Measurements from ENCODE around the gene MYH4. TPM values are rescaled to one million over a fixed set of nuclear protein-coding genes. Genes with fewer than 3 reads are reported as not detected.

The MYH4 gene
- total RNA-seq: not detected in 2 replicates
- long read RNA-seq: 0 reads

GRCh38 chr17:10469459-10469858, at the start of gene MYH4:
Gene MYH4, minus strand, starts transcription at chr17:10469559. Its CDS starts 2,814 bp downstream, at chr17:10466745.
- H3K36me3 Mint-ChIP-seq (ENCODE audit: low read depth): no peaks in the 10 kb centered on the region
- no peak within 1 kb of the TSS for H3K4me3 Mint-ChIP-seq
- no peak within 1 kb of the TSS for H3K27ac Mint-ChIP-seq (ENCODE audit: unreplicated experiment)
- no peaks in the 10 kb centered on the region for H3K4me1 Mint-ChIP-seq
- no peaks in the 10 kb centered on the region for H3K9me3 Mint-ChIP-seq
- no peak for DNase-seq (ENCODE audit: low read depth, low spot score)
- TF ChIP-seq, protein P1, sequence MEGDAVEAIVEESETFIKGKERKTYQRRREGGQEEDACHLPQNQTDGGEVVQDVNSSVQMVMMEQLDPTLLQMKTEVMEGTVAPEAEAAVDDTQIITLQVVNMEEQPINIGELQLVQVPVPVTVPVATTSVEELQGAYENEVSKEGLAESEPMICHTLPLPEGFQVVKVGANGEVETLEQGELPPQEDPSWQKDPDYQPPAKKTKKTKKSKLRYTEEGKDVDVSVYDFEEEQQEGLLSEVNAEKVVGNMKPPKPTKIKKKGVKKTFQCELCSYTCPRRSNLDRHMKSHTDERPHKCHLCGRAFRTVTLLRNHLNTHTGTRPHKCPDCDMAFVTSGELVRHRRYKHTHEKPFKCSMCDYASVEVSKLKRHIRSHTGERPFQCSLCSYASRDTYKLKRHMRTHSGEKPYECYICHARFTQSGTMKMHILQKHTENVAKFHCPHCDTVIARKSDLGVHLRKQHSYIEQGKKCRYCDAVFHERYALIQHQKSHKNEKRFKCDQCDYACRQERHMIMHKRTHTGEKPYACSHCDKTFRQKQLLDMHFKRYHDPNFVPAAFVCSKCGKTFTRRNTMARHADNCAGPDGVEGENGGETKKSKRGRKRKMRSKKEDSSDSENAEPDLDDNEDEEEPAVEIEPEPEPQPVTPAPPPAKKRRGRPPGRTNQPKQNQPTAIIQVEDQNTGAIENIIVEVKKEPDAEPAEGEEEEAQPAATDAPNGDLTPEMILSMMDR (conservative IDR thresholded peaks at IDR 0.05): no peak
- peaks cover 12% of the 10 kb centered on the region for H3K27me3 Mint-ChIP-seq (ENCODE audit: low read depth)

DNA sequence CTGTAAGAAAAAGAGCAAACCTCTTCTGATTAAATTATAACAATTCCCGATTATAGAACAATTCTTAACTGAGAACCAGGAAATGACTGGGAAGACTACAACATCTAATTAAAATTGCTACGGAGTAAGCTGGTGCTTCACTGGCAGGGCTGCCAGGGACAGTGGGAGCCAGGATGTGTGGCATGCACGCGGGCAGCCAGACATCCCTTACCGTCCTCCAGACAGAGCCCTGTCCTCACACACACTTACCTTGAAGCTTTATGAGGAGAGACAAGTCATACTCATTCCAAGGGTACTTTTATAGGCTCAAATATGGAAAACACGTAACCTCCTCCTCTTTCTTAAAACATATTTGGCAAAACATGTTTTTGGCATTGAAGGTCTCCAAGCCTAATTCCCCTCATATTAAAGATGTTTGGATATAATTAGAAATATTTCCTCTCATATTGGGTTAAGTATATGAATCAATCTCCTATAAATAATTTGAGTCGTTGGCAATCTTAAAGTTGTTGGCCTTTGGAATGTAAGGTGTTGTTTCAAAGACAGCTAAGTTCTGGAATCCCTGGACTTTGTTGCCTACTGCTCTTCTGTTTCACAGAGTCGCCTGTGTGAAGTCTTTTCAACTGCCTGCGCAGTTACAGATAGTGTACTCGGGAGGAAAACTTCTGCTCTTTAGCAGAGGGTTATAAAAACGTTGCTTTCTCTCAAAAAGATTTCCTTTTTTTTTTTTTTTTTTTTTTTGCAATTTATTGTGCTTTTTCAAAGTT, 49.1 kb upstream of the MYH4 start, which contains the start of gene MYH1:
Gene MYH1, minus strand, starts transcription at position 272 of the 767 bp plus-strand sequence. CDS start 1,900 bp downstream, outside the sequence.
- no peak within 1 kb of the TSS for H3K4me3 Mint-ChIP-seq
- H3K27me3 Mint-ChIP-seq (ENCODE audit: low read depth): peaks cover 14% of the 10 kb centered on the region
- H3K9me3 Mint-ChIP-seq: no peaks in the 10 kb centered on the region
- H3K4me1 Mint-ChIP-seq: no peaks in the 10 kb centered on the region
- no peak for DNase-seq (ENCODE audit: low read depth, low spot score)
- no peak within 1 kb of the TSS for H3K27ac Mint-ChIP-seq (ENCODE audit: unreplicated experiment)
- TF ChIP-seq, protein P1 (conservative IDR thresholded peaks at IDR 0.05): no peak
- no peaks in the 10 kb centered on the region for H3K36me3 Mint-ChIP-seq (ENCODE audit: low read depth)

- no peaks in the 10 kb centered on the region for H3K36me3 Mint-ChIP-seq (ENCODE audit: low read depth)
- no peaks in the 10 kb centered on the region for H3K4me1 Mint-ChIP-seq
- H3K27ac Mint-ChIP-seq (ENCODE audit: unreplicated experiment): no peak overlapping the region
- no peak for DNase-seq (ENCODE audit: low read depth, low spot score)
- no peak overlapping the region for H3K4me3 Mint-ChIP-seq
- peaks cover 14% of the 10 kb centered on the region for H3K27me3 Mint-ChIP-seq (ENCODE audit: low read depth)
- H3K9me3 Mint-ChIP-seq: no peaks in the 10 kb centered on the region
- TF ChIP-seq, protein P1 (conservative IDR thresholded peaks at IDR 0.05): no peak
These were observed 47.3 kb upstream of the MYH4 start for GRCh38 chr17:10516638-10517037.

- Mint-ChIP-seq H3K36me3 (ENCODE audit: low read depth) (no peaks in the 10 kb centered on the region), H3K4me3 (no peak overlapping the region), H3K27ac (ENCODE audit: unreplicated experiment) (no peak overlapping the region), H3K27me3 (ENCODE audit: low read depth) (peaks cover 14% of the 10 kb centered on the region), H3K9me3 (no peaks in the 10 kb centered on the region), H3K4me1 (no peaks in the 10 kb centered on the region)
- TF ChIP-seq, protein P1 (conservative IDR thresholded peaks at IDR 0.05): no peak
- DNase-seq (ENCODE audit: low read depth, low spot score): no peak
These were observed 46.7 kb upstream of the MYH4 start for GRCh38 chr17:10516065-10516464.

GRCh38 chr17:10513299-10514067, 44.1 kb upstream of the MYH4 start:
- Mint-ChIP-seq H3K4me3 (no peak overlapping the region), H3K36me3 (ENCODE audit: low read depth) (no peaks in the 10 kb centered on the region), H3K27me3 (ENCODE audit: low read depth) (peaks cover 8% of the 10 kb centered on the region), H3K4me1 (no peaks in the 10 kb centered on the region), H3K9me3 (no peaks in the 10 kb centered on the region), H3K27ac (ENCODE audit: unreplicated experiment) (no peak overlapping the region)
- TF ChIP-seq, protein P1 (conservative IDR thresholded peaks at IDR 0.05): no peak
- no peak for DNase-seq (ENCODE audit: low read depth, low spot score)

Data from neural crest cell (in vitro differentiated cells).